Sigmoid colon (tissue), 7 donors: ENCODE measurements around the gene TVP23C. TPM values are rescaled to one million over a fixed set of nuclear protein-coding genes. Genes with fewer than 3 reads are reported as not detected.
"Not testable (repeated sequence)": the region's sequence is repeated elsewhere in the genome, so short reads cannot be mapped to it uniquely, and the experiment has no call there.

Source experiments
- DNase-seq: peaks from one replicate; pipeline ENCODE4 v3.0.0-alpha.2; 2019
- H3K27ac ChIP-seq, 4 donors: fragments of 200-600 bp; sonication (generic); one replicate each; pipeline ENCODE4 v1.5.1; 2016 to 2019; ENCODE audit warnings: mild to moderate bottlenecking in 1 of 4
- H3K27me3 ChIP-seq, 3 donors: fragments of 200-600 bp; sonication (generic); one replicate each; pipeline ENCODE4 v1.5.1; 2019; ENCODE audit warnings: mild to moderate bottlenecking in 1 of 3
- H3K36me3 ChIP-seq, 4 donors: fragments of 200-600 bp; sonication (generic); one replicate each; pipeline ENCODE4 v1.5.1; 2016 to 2019
- H3K4me1 ChIP-seq, 4 donors: fragments of 200-600 bp; sonication (generic); one replicate each; pipeline ENCODE4 v1.5.1; 2017 to 2019
- H3K4me3 ChIP-seq, 4 donors: fragments of 200-600 bp; sonication (generic); one replicate each; pipeline ENCODE4 v1.5.1; 2017 to 2019; ENCODE audit warnings: mild to moderate bottlenecking in 2 of 4, moderate library complexity in 1 of 4
- H3K9me3 ChIP-seq, 4 donors: fragments of 200-600 bp in 3 of 4; sonication (generic) in 3 of 4; one replicate each; pipeline versions ENCODE4 v1.5.1 to v1.6.1; 2013 to 2019
- EP300 ChIP-seq, 4 donors: sonication (generic); formaldehyde crosslinking; IDR thresholded peaks; one replicate each; pipeline ENCODE4 v1.6.1; 2017; ENCODE audit warnings: antibody characterized with exemption in 4 of 4
- POLR2A ChIP-seq, 2 donors: fragments of 450-650 bp; IDR thresholded peaks; one replicate each; pipeline ENCODE4 v1.6.1; 2016; ENCODE audit warnings: antibody characterized with exemption in 2 of 2, mild to moderate bottlenecking in 2 of 2, moderate library complexity in 2 of 2
- POLR2AphosphoS5 ChIP-seq, 4 donors: sonication (generic); formaldehyde crosslinking; IDR thresholded peaks; one replicate each; pipeline ENCODE4 v1.6.1; 2017; ENCODE audit warnings: antibody characterized with exemption in 4 of 4
- WGBS, 2 donors: extraction: QIAGEN DNeasy Blood & Tissue Kit; methylation state at CpG; one replicate each; pipeline ENCODE4 v1.1.7; 2013; 5-methylcytosine and 5-hydroxymethylcytosine counted together
- intact Hi-C: fragments of 100-400 bp; cut with DNase I; formaldehyde crosslinking; loops from one replicate; pipeline ENCODE4 v1.15.1; 2023
- polyA plus RNA-seq, 3 donors: library from polyadenylated mRNA; stranded (reverse); fragments of 200-250 nt; gene quantifications; one replicate each; pipeline ENCODE4 v1.2.3, GENCODE V29; 2013
- total RNA-seq, 4 donors: library from RNA; depleted of rRNA; stranded (reverse); fragments of >200 nt; gene quantifications; one replicate each; pipeline ENCODE4 v1.1.0, GENCODE V29; 2016
- TF ChIP-seq, protein P1 (sequence below), 4 experiments: fragments of 450-650 bp in 3 of 4; fragments of 200-600 bp in 1 of 4; IDR thresholded peaks; one replicate each; pipeline ENCODE4 v1.5.1; 2016 to 2019; ENCODE audit warnings: antibody characterized with exemption in 4 of 4, mild to moderate bottlenecking in 3 of 4, moderate library complexity in 2 of 4
- donor health status: healthy with polysubstance abuse.
- donor health status: Bipolar disorder and iron deficiency.
- donor health status: healthy.

Gene TVP23C
- total and polyA plus RNA-seq, 7 donors = 1.4 to 18.1 (median 9.4) TPM; not detected in 1

DNA sequence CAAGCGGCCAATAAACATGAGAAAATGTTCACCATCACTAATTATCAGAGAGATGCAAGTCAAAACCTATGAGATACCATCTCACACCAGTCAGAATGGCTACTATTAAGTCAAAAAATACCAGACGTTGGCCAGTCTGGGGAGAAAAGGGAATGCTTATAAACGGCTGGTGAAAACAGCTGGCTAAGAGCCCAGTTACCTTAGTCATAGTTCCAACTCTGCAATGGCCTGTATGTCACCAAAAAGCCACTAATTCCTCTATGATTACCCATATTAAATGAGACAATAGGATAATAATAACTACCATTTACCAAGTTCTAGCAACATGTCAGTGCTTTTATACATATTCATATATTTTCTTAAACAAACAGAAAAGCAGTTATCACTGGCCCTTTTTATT is 52.9 kb downstream of the TVP23C start:
- H3K36me3 ChIP-seq = peaks cover 0 to 2% (median 0%) of the 10 kb centered on the region in 4 donors
- no peak for DNase-seq
- no peaks in the 10 kb centered on the region for H3K27me3 ChIP-seq
- intact Hi-C loops = no loop called here
- 35 to 65% methylated on average over 3 of the region's 3 CpGs for WGBS, 2 donors
- H3K27ac ChIP-seq = no peak overlapping the region
- H3K4me3 ChIP-seq = no peak overlapping the region
- peaks cover 0 to 28% (median 17%) of the 10 kb centered on the region in 4 donors for H3K4me1 ChIP-seq
- TF ChIP-seq POLR2A (IDR thresholded peaks at IDR 0.05) = no peak
- no peak for TF ChIP-seq EP300 (IDR thresholded peaks at IDR 0.05)
- no peak for TF ChIP-seq POLR2AphosphoS5 (IDR thresholded peaks at IDR 0.05)
- no peaks in the 10 kb centered on the region for H3K9me3 ChIP-seq

DNA sequence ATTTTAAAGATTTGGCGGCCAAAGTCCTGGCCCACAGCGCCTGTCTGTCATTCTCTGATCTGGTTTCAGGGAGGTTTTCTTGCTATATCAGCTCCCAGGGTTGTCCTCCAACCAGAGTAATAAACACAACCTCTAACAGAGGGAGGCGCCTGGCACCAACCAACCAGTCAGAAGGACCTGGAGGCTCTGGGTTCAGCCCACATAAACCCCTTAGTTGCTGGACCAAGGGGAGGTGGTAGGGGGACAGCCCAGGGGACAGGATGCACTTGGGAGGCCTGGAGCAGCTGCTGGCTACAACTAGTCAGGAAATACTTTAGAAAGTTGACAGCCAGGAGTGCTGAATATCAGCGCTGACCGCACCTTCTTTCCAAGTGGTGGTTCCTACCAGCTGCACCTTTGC is 54.2 kb downstream of the TVP23C start:
- Histone ChIP-seq H3K4me3 (no peak overlapping the region), H3K27ac (no peak overlapping the region), H3K4me1 (peaks cover 0 to 24% (median 13%) of the 10 kb centered on the region in 4 donors), H3K36me3 (no peaks in the 10 kb centered on the region), H3K9me3 (no peaks in the 10 kb centered on the region), H3K27me3 (no peaks in the 10 kb centered on the region)
- 87 to 93% methylated on average over 5 of the region's 5 CpGs for WGBS, 2 donors
- TF ChIP-seq POLR2AphosphoS5 (IDR thresholded peaks at IDR 0.05) (no peak), EP300 (IDR thresholded peaks at IDR 0.05) (no peak), POLR2A (IDR thresholded peaks at IDR 0.05) (no peak)
- TF ChIP-seq, protein P1, sequence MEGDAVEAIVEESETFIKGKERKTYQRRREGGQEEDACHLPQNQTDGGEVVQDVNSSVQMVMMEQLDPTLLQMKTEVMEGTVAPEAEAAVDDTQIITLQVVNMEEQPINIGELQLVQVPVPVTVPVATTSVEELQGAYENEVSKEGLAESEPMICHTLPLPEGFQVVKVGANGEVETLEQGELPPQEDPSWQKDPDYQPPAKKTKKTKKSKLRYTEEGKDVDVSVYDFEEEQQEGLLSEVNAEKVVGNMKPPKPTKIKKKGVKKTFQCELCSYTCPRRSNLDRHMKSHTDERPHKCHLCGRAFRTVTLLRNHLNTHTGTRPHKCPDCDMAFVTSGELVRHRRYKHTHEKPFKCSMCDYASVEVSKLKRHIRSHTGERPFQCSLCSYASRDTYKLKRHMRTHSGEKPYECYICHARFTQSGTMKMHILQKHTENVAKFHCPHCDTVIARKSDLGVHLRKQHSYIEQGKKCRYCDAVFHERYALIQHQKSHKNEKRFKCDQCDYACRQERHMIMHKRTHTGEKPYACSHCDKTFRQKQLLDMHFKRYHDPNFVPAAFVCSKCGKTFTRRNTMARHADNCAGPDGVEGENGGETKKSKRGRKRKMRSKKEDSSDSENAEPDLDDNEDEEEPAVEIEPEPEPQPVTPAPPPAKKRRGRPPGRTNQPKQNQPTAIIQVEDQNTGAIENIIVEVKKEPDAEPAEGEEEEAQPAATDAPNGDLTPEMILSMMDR (IDR thresholded peaks at IDR 0.05) = no peak
- DNase-seq = no peak
- intact Hi-C loops = no loop called here

DNA sequence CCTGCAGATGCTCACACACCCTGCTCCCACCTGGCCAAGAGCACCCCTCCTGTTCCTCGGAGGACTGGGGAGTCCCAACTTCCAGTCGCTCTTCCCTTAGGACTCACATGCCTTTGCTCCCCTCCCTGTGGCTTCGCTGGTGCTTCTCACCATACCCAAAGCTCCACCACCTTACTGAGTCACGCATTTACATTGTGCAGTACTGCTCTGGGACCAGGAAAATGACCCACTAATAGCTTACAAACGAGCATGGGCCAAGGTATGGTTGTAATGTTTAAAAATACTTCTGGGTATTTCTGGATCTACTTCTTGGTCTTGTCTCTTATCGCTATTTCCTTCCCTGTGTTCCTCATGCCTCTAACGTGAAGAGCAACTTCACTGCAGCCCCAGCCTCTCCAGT is 54.8 kb downstream of the TVP23C start:
- no peak overlapping the region for H3K27ac ChIP-seq
- H3K9me3 ChIP-seq = no peaks in the 10 kb centered on the region
- TF ChIP-seq POLR2AphosphoS5 (IDR thresholded peaks at IDR 0.05) = no peak
- no peak for TF ChIP-seq EP300 (IDR thresholded peaks at IDR 0.05)
- TF ChIP-seq, protein P1 (IDR thresholded peaks at IDR 0.05) = no peak
- no peak for TF ChIP-seq POLR2A (IDR thresholded peaks at IDR 0.05)
- H3K27me3 ChIP-seq = no peaks in the 10 kb centered on the region
- H3K4me3 ChIP-seq = no peak overlapping the region
- H3K4me1 ChIP-seq = peaks cover 0 to 17% (median 8%) of the 10 kb centered on the region in 4 donors
- intact Hi-C loops = no loop called here
- no peak for DNase-seq
- H3K36me3 ChIP-seq = no peaks in the 10 kb centered on the region
- WGBS, 2 donors = 78 to 86% methylated on average over 7 of the region's 7 CpGs

DNA sequence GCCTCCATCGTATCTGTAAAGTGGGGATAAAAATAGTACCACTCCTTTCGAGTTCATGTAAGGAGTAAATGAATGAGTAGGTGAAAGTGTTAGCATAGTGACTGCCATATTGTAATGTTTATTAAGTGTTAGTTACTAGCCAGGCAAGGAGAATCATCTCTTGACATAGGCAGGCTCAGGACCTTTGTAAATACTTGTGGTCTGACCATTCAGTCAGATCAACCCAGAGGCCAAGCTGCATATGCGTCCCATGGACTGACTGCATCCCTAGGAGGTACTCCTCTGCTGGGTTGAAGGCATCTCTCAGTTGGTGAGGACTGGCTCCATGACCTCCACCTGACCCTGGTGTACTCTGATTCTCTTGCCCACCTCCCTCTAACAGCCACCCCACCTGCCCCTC is 55.4 kb downstream of the TVP23C start:
- Histone ChIP-seq H3K27me3 (no peaks in the 10 kb centered on the region), H3K36me3 (no peaks in the 10 kb centered on the region), H3K27ac (no peak overlapping the region), H3K9me3 (no peaks in the 10 kb centered on the region), H3K4me1 (peaks cover 0 to 16% (median 9%) of the 10 kb centered on the region in 4 donors), H3K4me3 (no peak overlapping the region)
- 93% methylated on average over 3 of the region's 3 CpGs for WGBS, 2 donors
- no peak for TF ChIP-seq POLR2AphosphoS5 (IDR thresholded peaks at IDR 0.05)
- no peak for TF ChIP-seq EP300 (IDR thresholded peaks at IDR 0.05)
- TF ChIP-seq, protein P1 (IDR thresholded peaks at IDR 0.05) = no peak
- TF ChIP-seq POLR2A (IDR thresholded peaks at IDR 0.05) = no peak
- intact Hi-C loops = no loop called here
- no peak for DNase-seq

DNA sequence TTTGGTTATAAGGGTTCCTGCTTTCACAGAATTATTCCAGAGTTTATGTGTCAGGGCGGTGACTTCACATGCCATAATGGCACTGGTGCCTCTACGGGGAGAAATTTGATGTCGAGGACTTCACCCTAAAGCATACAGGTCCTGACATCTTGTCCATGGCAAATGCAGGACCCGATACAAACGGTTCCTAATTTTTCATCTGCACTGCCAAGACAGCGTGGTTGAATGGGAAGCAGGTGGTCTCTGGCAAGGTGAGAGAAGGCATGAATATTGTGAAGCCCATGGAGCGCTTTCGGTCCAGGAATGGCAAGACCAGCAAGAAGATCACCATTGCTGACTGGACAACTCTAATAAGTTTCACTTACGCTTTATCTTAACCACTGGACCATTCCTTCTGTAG is 56.3 kb downstream of the TVP23C start:
- intact Hi-C loops = no loop called here
- DNase-seq = no peak
- 97% methylated on average over 9 of the region's 9 CpGs for WGBS, 2 donors
- Histone ChIP-seq H3K27ac (no peak overlapping the region), H3K4me1 (peaks cover 0 to 20% (median 11%) of the 10 kb centered on the region in 4 donors), H3K9me3 (no peaks in the 10 kb centered on the region), H3K36me3 (no peaks in the 10 kb centered on the region), H3K4me3 (no peak overlapping the region), H3K27me3 (no peaks in the 10 kb centered on the region)
- TF ChIP-seq POLR2AphosphoS5 (IDR thresholded peaks at IDR 0.05) (no peak), POLR2A (IDR thresholded peaks at IDR 0.05) (no peak), EP300 (IDR thresholded peaks at IDR 0.05) (no peak)
- TF ChIP-seq, protein P1 (IDR thresholded peaks at IDR 0.05) = no peak

DNA sequence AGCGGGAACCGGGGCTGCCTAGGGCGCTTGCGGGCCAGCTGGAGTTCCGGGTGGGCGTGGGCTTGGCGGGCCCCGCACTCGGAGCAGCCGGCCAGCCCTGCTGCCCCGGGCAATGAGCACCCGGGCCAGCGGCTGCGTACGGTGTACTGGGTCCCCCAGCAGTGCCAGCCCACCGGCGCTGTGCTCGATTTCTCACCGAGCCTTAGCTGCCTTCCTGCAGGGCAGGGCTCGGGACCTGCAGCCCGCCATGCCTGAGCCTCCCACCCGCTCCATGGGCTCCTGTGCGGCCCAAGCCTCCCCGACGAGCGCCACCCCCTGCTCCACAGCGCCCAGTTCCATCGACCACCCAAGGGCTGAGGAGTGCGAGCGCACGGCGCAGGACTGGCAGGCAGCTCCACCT is 57.6 kb downstream of the TVP23C start:
- DNase-seq, intact Hi-C loops, H3K27ac ChIP-seq: not testable (repeated sequence)

More for the DNA sequence above, 57.6 kb downstream of the TVP23C start:
- not testable (repeated sequence) for H3K9me3 ChIP-seq, H3K27me3 ChIP-seq, H3K36me3 ChIP-seq, H3K4me3 ChIP-seq
- WGBS, 2 donors = 96 to 98% methylated on average over 32 of the region's 32 CpGs
- H3K4me1 ChIP-seq = peaks cover 0 to 23% (median 15%) of the 10 kb centered on the region in 4 donors
